ENCODE data around the gene USP4.

The USP4 gene

GRCh38 chr3:49310677-49311076 is 29.2 kb downstream of the USP4 start:
- H3K9ac ChIP-seq: no peak overlapping the region

GRCh38 chr3:49305608-49306007 is 34.2 kb downstream of the USP4 start:
- no peaks in the 10 kb centered on the region for H3K36me3 ChIP-seq (ENCODE audit: insufficient read depth)
- no peak for TF ChIP-seq CTCF (conservative IDR thresholded peaks at IDR 0.05; ENCODE audit: low read depth, low read length)
- H4K20me1 ChIP-seq (ENCODE audit: insufficient read depth): no peaks in the 10 kb centered on the region
- H3K4me1 ChIP-seq (ENCODE audit: low read depth, poor library complexity, severe bottlenecking): no peaks in the 10 kb centered on the region
- no peak overlapping the region for H3K27ac ChIP-seq
- no peak overlapping the region for H3K4me2 ChIP-seq
- H2AFZ ChIP-seq (ENCODE audit: low read depth): no peak overlapping the region
- no peak overlapping the region for H3K9ac ChIP-seq
- H3K79me2 ChIP-seq (ENCODE audit: insufficient read depth, low read depth): no peaks in the 10 kb centered on the region
- H3K4me3 ChIP-seq (IDR thresholded peaks at IDR 0.05; ENCODE audit: insufficient read depth, low read depth, low read length): no peak overlapping the region
- H3K27me3 ChIP-seq (ENCODE audit: insufficient read depth, low read depth): no peaks in the 10 kb centered on the region

More at GRCh38 chr3:49310677-49311076, 29.2 kb downstream of the USP4 start:
- no peak overlapping the region for H2AFZ ChIP-seq (ENCODE audit: low read depth)
- H3K4me2 ChIP-seq: no peak overlapping the region
- H3K27ac ChIP-seq: no peak overlapping the region
- H3K79me2 ChIP-seq (ENCODE audit: insufficient read depth, low read depth): no peaks in the 10 kb centered on the region
- H3K4me1 ChIP-seq (ENCODE audit: low read depth, poor library complexity, severe bottlenecking): peaks cover 13% of the 10 kb centered on the region
- no peaks in the 10 kb centered on the region for H3K27me3 ChIP-seq (ENCODE audit: insufficient read depth, low read depth)
- H3K36me3 ChIP-seq (ENCODE audit: insufficient read depth): no peaks in the 10 kb centered on the region
- TF ChIP-seq CTCF (conservative IDR thresholded peaks at IDR 0.05; ENCODE audit: low read depth, low read length): no peak
- H4K20me1 ChIP-seq (ENCODE audit: insufficient read depth): no peaks in the 10 kb centered on the region
- no peak overlapping the region for H3K4me3 ChIP-seq (IDR thresholded peaks at IDR 0.05; ENCODE audit: insufficient read depth, low read depth, low read length)

- Histone ChIP-seq H3K4me2 (no peak overlapping the region), H3K36me3 (ENCODE audit: insufficient read depth) (no peaks in the 10 kb centered on the region), H3K4me3 (IDR thresholded peaks at IDR 0.05; ENCODE audit: insufficient read depth, low read depth, low read length) (no peak overlapping the region), H3K9ac (no peak overlapping the region), H3K4me1 (ENCODE audit: low read depth, poor library complexity, severe bottlenecking) (no peaks in the 10 kb centered on the region), H3K27me3 (ENCODE audit: insufficient read depth, low read depth) (no peaks in the 10 kb centered on the region), H3K27ac (no peak overlapping the region), H4K20me1 (ENCODE audit: insufficient read depth) (no peaks in the 10 kb centered on the region), H2AFZ (ENCODE audit: low read depth) (no peak overlapping the region), H3K79me2 (ENCODE audit: insufficient read depth, low read depth) (no peaks in the 10 kb centered on the region)
- TF ChIP-seq CTCF (conservative IDR thresholded peaks at IDR 0.05; ENCODE audit: low read depth, low read length): no peak
Measured at GRCh38 chr3:49302613-49303012, 37.2 kb downstream of the USP4 start.

- Histone ChIP-seq H3K4me1 (ENCODE audit: low read depth, poor library complexity, severe bottlenecking) (peaks cover 8% of the 10 kb centered on the region), H3K27me3 (ENCODE audit: insufficient read depth, low read depth) (no peaks in the 10 kb centered on the region), H3K4me2 (no peak overlapping the region), H3K27ac (no peak overlapping the region), H3K4me3 (IDR thresholded peaks at IDR 0.05; ENCODE audit: insufficient read depth, low read depth, low read length) (no peak overlapping the region), H3K9ac (no peak overlapping the region), H2AFZ (ENCODE audit: low read depth) (no peak overlapping the region), H3K79me2 (ENCODE audit: insufficient read depth, low read depth) (no peaks in the 10 kb centered on the region), H3K36me3 (ENCODE audit: insufficient read depth) (no peaks in the 10 kb centered on the region), H4K20me1 (ENCODE audit: insufficient read depth) (no peaks in the 10 kb centered on the region)
- no peak for TF ChIP-seq CTCF (conservative IDR thresholded peaks at IDR 0.05; ENCODE audit: low read depth, low read length)
Measured at GRCh38 chr3:49300595-49300994, 39.3 kb downstream of the USP4 start.

All from KMS-11 (cell line).